T-cell (primary cell): ENCODE results near the gene ESYT1. TPM values are rescaled to one million over a fixed set of nuclear protein-coding genes. Genes with fewer than 3 reads are reported as not detected.
"Not testable (repeated sequence)": the region's sequence is repeated elsewhere in the genome, so short reads cannot be mapped to it uniquely, and the experiment has no call there.

Source experiments
- ATAC-seq, 4 experiments: fragments of 200-7000 bp in 3 of 4; fragments of 150-1000 bp in 1 of 4; cut with Tn5 transposase; replicated peaks in 1 of 4; 1 replicate in 3 of 4; 2 replicates in 1 of 4; pipeline ENCODE4 v1.10.0; 2021; ENCODE audit warnings: moderate library complexity in 3 of 4, mild to moderate bottlenecking in 2 of 4, moderate number of reproducible peaks in 1 of 4
- CTCF ChIA-PET, 2 donors: fragments of 300-600 bp; sonication (Branson Sonifier 250); formaldehyde crosslinking; loops; one replicate each; lab custom pipeline; 2022; ENCODE audit warnings: antibody characterized with exemption in 2 of 2; lab: Charles Lee
- POLR2A ChIA-PET, 2 donors: fragments of 300-600 bp; sonication (Branson Sonifier 250); formaldehyde crosslinking; loops; one replicate each; lab custom pipeline; 2022; ENCODE audit warnings: antibody characterized with exemption in 2 of 2; lab: Charles Lee
- DNase-seq, 35 experiments: peaks; one replicate each; pipeline versions ENCODE4 v3.0.0 to v3.0.0-alpha.2; 2013 to 2023
- H3K27ac ChIP-seq: one replicate; pipeline ENCODE4 v1.5.1; 2013; ENCODE audit warnings: low read length
- H3K27me3 ChIP-seq, 2 experiments: replicated peaks in 1 of 2; 1 replicate in 1 of 2; 2 replicates in 1 of 2; pipeline versions ENCODE4 v1.6.1 to v1.7.0; 2013; ENCODE audit warnings: low read length in 1 of 2, mixed read lengths in 1 of 2; ENCODE audit not compliant: control insufficient read depth in 2 of 2, insufficient read depth in 2 of 2; ENCODE audit errors: extremely low read depth in 1 of 2
- H3K36me3 ChIP-seq, 2 donors: 1 replicate in 1 of 2; 2 replicates in 1 of 2; pipeline versions ENCODE4 v1.6.1 to v1.7.0; 2013; ENCODE audit warnings: low read length in 1 of 2; ENCODE audit not compliant: control insufficient read depth in 2 of 2, insufficient read depth in 1 of 2; ENCODE audit errors: extremely low read depth in 1 of 2
- H3K4me1 ChIP-seq, 2 experiments: 1 replicate in 1 of 2; 2 replicates in 1 of 2; pipeline versions ENCODE4 v1.6.1 to v1.7.0; 2013; ENCODE audit warnings: low read length in 2 of 2, mixed read lengths in 1 of 2; ENCODE audit not compliant: insufficient read depth in 2 of 2, control insufficient read depth in 1 of 2; ENCODE audit errors: extremely low read depth in 1 of 2
- H3K4me3 ChIP-seq, 2 donors: 1 replicate in 1 of 2; 2 replicates in 1 of 2; pipeline versions ENCODE4 v1.5.1 to v1.7.0; 2013; ENCODE audit warnings: mild to moderate bottlenecking in 2 of 2, low read length in 1 of 2, moderate library complexity in 1 of 2; ENCODE audit not compliant: control insufficient read depth in 1 of 2; ENCODE audit errors: extremely low read depth in 1 of 2
- H3K9me3 ChIP-seq: 2 replicates; pipeline ENCODE4 v1.7.0; 2013
- H3K27ac Mint-ChIP-seq, 2 donors: one replicate each; pipeline ENCODE4 v1.8.0; 2020 to 2021; ENCODE audit warnings: mild to moderate bottlenecking in 2 of 2, mixed read lengths in 2 of 2
- H3K27me3 Mint-ChIP-seq, 2 donors: one replicate each; pipeline ENCODE4 v1.8.0; 2021 to 2022; ENCODE audit warnings: mixed read lengths in 2 of 2
- H3K36me3 Mint-ChIP-seq: one replicate; pipeline ENCODE4 v1.8.0; 2021; ENCODE audit warnings: mixed read lengths
- H3K4me1 Mint-ChIP-seq, 3 donors: one replicate each; pipeline ENCODE4 v1.8.0; 2020 to 2022; ENCODE audit warnings: mixed read lengths in 3 of 3, mild to moderate bottlenecking in 1 of 3
- H3K4me3 Mint-ChIP-seq, 3 donors: one replicate each; pipeline ENCODE4 v1.8.0; 2020 to 2022; ENCODE audit warnings: mild to moderate bottlenecking in 3 of 3, mixed read lengths in 3 of 3, moderate library complexity in 3 of 3
- H3K9me3 Mint-ChIP-seq, 3 donors: one replicate each; pipeline ENCODE4 v1.8.0; 2020 to 2022; ENCODE audit warnings: mixed read lengths in 3 of 3
- WGBS: methylation state at CpG from one replicate; pipeline ENCODE4 v1.1.5; 2013; ENCODE audit warnings: missing lambda C conversion rate; ENCODE audit not compliant: insufficient coverage; 5-methylcytosine and 5-hydroxymethylcytosine counted together
- total RNA-seq, 35 experiments: library from RNA in 6 of 35; stranded (reverse) in 6 of 35; fragments of 120-200 nt in 1 of 35; gene quantifications; one replicate each; pipeline versions ENCODE4 v1.2.1 to v1.2.4 and lab custom pipeline; 2013 to 2026

The ESYT1 gene
- total RNA-seq, 5 donors from 2014 or later (not counting 1 experiment from before 2014, with no cell fraction given): 181 to 298 (median 276) TPM

DNA sequence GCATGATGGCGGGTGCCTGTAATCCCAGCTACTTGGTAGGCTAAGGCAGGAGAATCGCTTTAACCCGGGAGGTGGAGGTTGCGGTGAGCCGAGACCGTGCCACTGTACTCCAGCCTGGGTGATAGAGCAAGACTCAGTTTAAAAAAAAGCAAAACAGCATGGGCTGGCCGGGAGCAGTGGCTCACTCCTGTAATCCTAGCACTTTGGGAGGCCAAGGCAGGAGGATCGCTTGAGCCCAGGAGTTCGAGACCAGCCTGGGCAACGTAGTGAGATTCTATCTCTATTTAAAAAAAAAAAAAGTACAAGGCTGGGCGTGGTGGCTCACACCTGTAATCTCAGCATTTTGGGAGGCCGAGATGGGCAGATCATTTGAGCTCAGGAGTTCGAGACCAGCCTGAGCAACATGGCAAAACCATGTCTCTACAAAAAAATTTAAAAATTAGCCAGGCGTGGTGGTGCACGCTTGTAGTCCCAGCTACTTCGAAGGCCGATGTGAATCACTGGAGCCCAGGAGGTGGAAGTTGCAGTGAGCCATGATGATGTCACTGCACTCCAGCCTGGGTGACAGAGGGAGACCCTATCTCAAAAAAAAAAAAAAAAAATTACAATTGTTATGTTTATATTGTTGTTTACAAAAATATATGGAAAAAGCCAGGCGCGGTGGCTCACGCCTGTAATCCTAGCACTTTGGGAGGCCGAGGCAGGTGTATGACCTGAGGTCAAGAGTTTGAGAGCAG is 28.6 kb downstream of the ESYT1 start:
- H3K27me3 ChIP-seq, POLR2A ChIA-PET, H3K4me3 ChIP-seq, H3K27ac ChIP-seq, ATAC-seq, DNase-seq, H3K9me3 Mint-ChIP-seq, H3K9me3 ChIP-seq, H3K27me3 Mint-ChIP-seq: not testable (repeated sequence)
- Mint-ChIP-seq H3K4me3 (peak overlapping the region; percentile 89 to 99 (median 97)), H3K27ac (peak overlapping the region; percentile 92 to 94), H3K36me3 (peaks cover 29% of the 10 kb centered on the region), H3K4me1 (peaks cover 48 to 70% (median 62%) of the 10 kb centered on the region in 3 donors)
- 97% methylated on average over 12 of the region's 21 CpGs for WGBS
- peaks cover 21 to 53% of the 10 kb centered on the region in 2 experiments for H3K4me1 ChIP-seq
- CTCF ChIA-PET: interaction anchor here in 1 of 2 donors (0.7 kb wide), 1 partner anchor 305 kb away, joined by 3 read pairs; no protein-coding TSS in a partner anchor
- peaks cover 6 to 23% of the 10 kb centered on the region in 2 donors for H3K36me3 ChIP-seq

GRCh38 chr12:56157201-56158028 is 29.3 kb downstream of the ESYT1 start:
- peak overlapping the region; percentile 63 to 91 for H3K4me3 ChIP-seq
- peaks cover 6 to 31% of the 10 kb centered on the region in 2 donors for H3K36me3 ChIP-seq
- ChIA-PET CTCF (interaction anchor here in 1 of 2 donors (0.7 to 3.0 kb wide), 2 partner anchors 30 to 306 kb away, joined by 3 to 10 read pairs; partner anchors contain the start of gene ESYT1), POLR2A (no interaction called here)
- Mint-ChIP-seq H3K27me3 (no peaks in the 10 kb centered on the region), H3K36me3 (peaks cover 29% of the 10 kb centered on the region), H3K27ac (peak overlapping the region; percentile 92 to 94), H3K4me1 (peaks cover 48 to 64% (median 61%) of the 10 kb centered on the region in 3 donors), H3K4me3 (peak overlapping the region; percentile 89 to 99 (median 97)), H3K9me3 (no peaks in the 10 kb centered on the region)
- DNase-seq (peak; percentile 19 to 73 (median 46)), ATAC-seq (peak; percentile 53 to 61 (median 56))
- H3K27me3 ChIP-seq: no peaks in the 10 kb centered on the region
- H3K9me3 ChIP-seq: no peaks in the 10 kb centered on the region
- peaks cover 21 to 55% of the 10 kb centered on the region in 2 experiments for H3K4me1 ChIP-seq
- 25% methylated on average over 39 of the region's 45 CpGs for WGBS
- H3K27ac ChIP-seq: peak overlapping the region; percentile 93

DNA sequence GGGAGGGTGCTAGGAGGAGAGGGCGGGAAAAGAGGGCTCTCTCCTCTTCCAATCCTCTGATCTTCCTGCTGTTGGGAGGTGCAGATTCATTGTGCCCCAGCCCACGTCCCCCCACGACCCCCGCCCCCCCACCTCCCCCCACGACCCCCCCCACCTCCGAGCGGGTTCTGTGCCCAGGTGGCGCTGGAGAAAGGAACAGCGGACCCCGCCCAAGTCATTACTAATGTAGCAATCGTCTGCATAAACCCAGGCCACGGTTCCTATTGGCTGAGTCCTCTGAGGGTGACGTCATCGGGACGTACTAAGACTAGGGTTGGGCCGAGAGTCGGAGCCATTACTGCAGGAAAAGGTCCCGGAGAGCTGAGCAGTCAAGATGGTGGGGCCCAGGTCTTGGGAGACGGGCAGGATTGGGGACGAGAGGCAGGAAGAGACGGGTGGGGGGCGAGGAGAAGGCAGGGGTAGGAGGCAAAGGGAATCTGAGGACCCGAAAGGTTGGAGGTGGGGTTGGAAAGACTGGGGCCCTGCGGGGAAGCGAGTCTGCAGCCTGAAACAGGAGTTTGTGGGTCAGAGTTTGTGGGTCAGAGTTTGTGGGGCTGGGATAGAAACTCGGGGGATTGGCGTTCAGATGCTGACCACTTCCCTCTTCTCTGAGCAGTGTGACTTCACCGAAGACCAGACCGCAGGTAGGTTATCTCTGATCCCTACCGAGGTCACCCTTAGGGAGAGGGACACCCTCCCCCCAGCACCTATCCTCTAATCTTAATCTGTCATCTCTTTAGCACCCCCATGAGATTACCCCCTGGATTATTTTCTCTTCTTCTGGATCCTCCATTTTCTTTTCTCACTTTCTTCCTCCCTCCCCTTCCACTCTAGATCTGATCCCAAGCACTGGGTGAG is 30.2 kb downstream of the ESYT1 start, which contains the start of gene MYL6:
MYL6 (plus strand) TSS at position 331 of the 897 bp plus-strand sequence; CDS start at position 374, 43 bp downstream.
- Mint-ChIP-seq H3K36me3 (peaks cover 30% of the 10 kb centered on the region), H3K9me3 (no peaks in the 10 kb centered on the region), H3K27me3 (no peaks in the 10 kb centered on the region), H3K4me3 (peak within 1 kb of the TSS; percentile 89 to 99 (median 97)), H3K27ac (peak within 1 kb of the TSS; percentile 94 to 98), H3K4me1 (peaks cover 42 to 56% (median 56%) of the 10 kb centered on the region in 3 donors)
- 0% methylated on average over 17 of the region's 30 CpGs for WGBS
- Histone ChIP-seq H3K4me3 (peak within 1 kb of the TSS; percentile 91 to 99), H3K27me3 (no peaks in the 10 kb centered on the region), H3K36me3 (peaks cover 6 to 39% of the 10 kb centered on the region in 2 donors), H3K4me1 (peaks cover 18 to 51% of the 10 kb centered on the region in 2 experiments), H3K27ac (peak within 1 kb of the TSS; percentile 93), H3K9me3 (no peaks in the 10 kb centered on the region)
- DNase-seq (peak; percentile 65 to 97 (median 90)), ATAC-seq (peak; percentile 85 to 88 (median 86))
- ChIA-PET POLR2A (interaction anchor here in 1 of 2 donors (0.5 to 1.7 kb wide), 3 partner anchors 30 to 56 kb away, joined by 3 to 9 read pairs (median 5); partner anchors contain the start of genes ESYT1 and RPL41), CTCF (interaction anchor here in 1 of 2 donors (0.9 to 3.0 kb wide), 4 partner anchors 22 to 64 kb away, joined by 3 to 10 read pairs (median 7); partner anchors contain the start of genes ESYT1 and SMARCC2)

GRCh38 chr12:56158926-56159461 is 30.9 kb downstream of the ESYT1 start:
- ATAC-seq (no peak), DNase-seq (peak in 4 of 35 experiments; percentile 9 to 35 (median 22))
- ChIA-PET POLR2A (interaction anchor here in 1 of 2 donors (0.6 to 1.7 kb wide), 5 partner anchors 31 to 330 kb away, joined by 3 to 5 read pairs (median 3); partner anchors contain the start of genes ESYT1, RAB5B and SMARCC2), CTCF (interaction anchor here in 1 of 2 donors (0.5 to 3.0 kb wide), 6 partner anchors 22 to 129 kb away, joined by 3 to 10 read pairs (median 4); partner anchors contain the start of genes ESYT1, SMARCC2 and ZC3H10)
- H3K4me1 Mint-ChIP-seq: peaks cover 46 to 57% (median 56%) of the 10 kb centered on the region in 3 donors
- no peaks in the 10 kb centered on the region for H3K27me3 Mint-ChIP-seq
- H3K36me3 ChIP-seq: peaks cover 8 to 46% of the 10 kb centered on the region in 2 donors
- peak overlapping the region; percentile 94 to 98 for H3K27ac Mint-ChIP-seq
- peak overlapping the region; percentile 89 to 99 (median 97) for H3K4me3 Mint-ChIP-seq
- no peaks in the 10 kb centered on the region for H3K9me3 Mint-ChIP-seq
- H3K4me3 ChIP-seq: peak overlapping the region; percentile 91 to 99
- 0% methylated on average over 2 of the region's 6 CpGs for WGBS
- H3K36me3 Mint-ChIP-seq: peaks cover 36% of the 10 kb centered on the region
- no peaks in the 10 kb centered on the region for H3K9me3 ChIP-seq
- no peaks in the 10 kb centered on the region for H3K27me3 ChIP-seq
- peaks cover 18 to 51% of the 10 kb centered on the region in 2 experiments for H3K4me1 ChIP-seq
- peak overlapping the region; percentile 93 for H3K27ac ChIP-seq
